Trophoblast cell (in vitro differentiated cells and primary cell): ENCODE measurements around the gene DHH.

ENCODE experiments used
- DNase-seq, 2 donors: peaks; one replicate each; pipeline ENCODE4 v3.0.0-alpha.2; 2016
- H2AFZ ChIP-seq: 2 replicates; pipeline ENCODE4 v1.6.1; 2013; ENCODE audit warnings: low read length, moderate library complexity, mild to moderate bottlenecking; ENCODE audit not compliant: insufficient read depth, poor library complexity
- H2AK5ac ChIP-seq: 2 replicates; pipeline ENCODE4 v1.6.1; 2013; ENCODE audit warnings: mild to moderate bottlenecking, low read length
- H2BK120ac ChIP-seq: 2 replicates; pipeline ENCODE4 v1.6.1; 2013; ENCODE audit warnings: low read length, mild to moderate bottlenecking, moderate library complexity; ENCODE audit not compliant: insufficient read depth, poor library complexity
- H2BK12ac ChIP-seq: 2 replicates; pipeline ENCODE4 v1.6.1; 2013; ENCODE audit warnings: mild to moderate bottlenecking, low read length, moderate library complexity
- H2BK5ac ChIP-seq: 2 replicates; pipeline ENCODE4 v1.6.1; 2013; ENCODE audit warnings: low read length, low read depth, moderate library complexity, mild to moderate bottlenecking; ENCODE audit not compliant: poor library complexity
- H3K14ac ChIP-seq: 2 replicates; pipeline ENCODE4 v1.6.1; 2013; ENCODE audit warnings: mild to moderate bottlenecking, low read length
- H3K18ac ChIP-seq: 2 replicates; pipeline ENCODE4 v1.6.1; 2013; ENCODE audit warnings: mild to moderate bottlenecking, low read length
- H3K23ac ChIP-seq: 2 replicates; pipeline ENCODE4 v1.6.1; 2013; ENCODE audit warnings: low read length
- H3K27ac ChIP-seq: 2 replicates; pipeline ENCODE4 v1.5.1; 2013; ENCODE audit warnings: low read depth, mild to moderate bottlenecking, inconsistent platforms, low read length, moderate library complexity
- H3K27me3 ChIP-seq: 2 replicates; pipeline ENCODE4 v1.6.1; 2013; ENCODE audit warnings: inconsistent platforms, mild to moderate bottlenecking, low read length, moderate library complexity; ENCODE audit not compliant: insufficient read depth
- H3K36me3 ChIP-seq, 2 experiments: 1 replicate in 1 of 2; 2 replicates in 1 of 2; pipeline ENCODE4 v1.6.1; 2013; ENCODE audit warnings: low read length in 2 of 2, mild to moderate bottlenecking in 2 of 2, moderate library complexity in 1 of 2; ENCODE audit not compliant: insufficient read depth in 2 of 2, control insufficient read depth in 1 of 2
- H3K4ac ChIP-seq: 2 replicates; pipeline ENCODE4 v1.6.1; 2013; ENCODE audit warnings: low read depth, mild to moderate bottlenecking, low read length, moderate library complexity
- H3K4me1 ChIP-seq, 2 experiments: 1 replicate in 1 of 2; 2 replicates in 1 of 2; pipeline ENCODE4 v1.6.1; 2013; ENCODE audit warnings: low read length in 2 of 2, mild to moderate bottlenecking in 2 of 2, moderate library complexity in 1 of 2; ENCODE audit not compliant: insufficient read depth in 2 of 2, control insufficient read depth in 1 of 2
- H3K4me2 ChIP-seq: 2 replicates; pipeline ENCODE4 v1.6.1; 2013; ENCODE audit warnings: inconsistent platforms, mild to moderate bottlenecking, low read length, moderate library complexity
- H3K4me3 ChIP-seq: 2 replicates; pipeline ENCODE4 v1.5.1; 2013; ENCODE audit warnings: mild to moderate bottlenecking, low read depth, low read length, inconsistent platforms
- H3K79me1 ChIP-seq: one replicate; pipeline ENCODE4 v1.6.1; 2013; ENCODE audit warnings: low read length
- H3K79me2 ChIP-seq: 2 replicates; pipeline ENCODE4 v1.6.1; 2013; ENCODE audit warnings: low read length, mild to moderate bottlenecking; ENCODE audit not compliant: control insufficient read depth, insufficient read depth, poor library complexity
- H3K9ac ChIP-seq: 2 replicates; pipeline ENCODE4 v1.6.1; 2013; ENCODE audit warnings: mild to moderate bottlenecking, low read length
- H3K9me3 ChIP-seq: 2 replicates; pipeline ENCODE4 v1.6.1; 2013; ENCODE audit warnings: low read depth, mild to moderate bottlenecking, control low read depth, inconsistent platforms, low read length; ENCODE audit not compliant: insufficient read depth
- H4K12ac ChIP-seq: 2 replicates; pipeline ENCODE4 v1.6.1; 2013; ENCODE audit warnings: low read depth, mild to moderate bottlenecking, low read length, moderate library complexity
- H4K8ac ChIP-seq: 2 replicates; pipeline ENCODE4 v1.6.1; 2013; ENCODE audit warnings: low read depth, mild to moderate bottlenecking, low read length, moderate library complexity
- H4K91ac ChIP-seq: one replicate; pipeline ENCODE4 v1.6.1; 2013; ENCODE audit warnings: low read depth, mild to moderate bottlenecking, low read length, moderate library complexity
- WGBS: extraction: QIAGEN DNeasy Blood & Tissue Kit; methylation state at CpG from one replicate; pipeline ENCODE4 v1.1.7; 2013; ENCODE audit warnings: missing lambda C conversion rate; ENCODE audit not compliant: insufficient read length, insufficient coverage; ENCODE audit errors: extremely low coverage; 5-methylcytosine and 5-hydroxymethylcytosine counted together

The DHH gene

DNA sequence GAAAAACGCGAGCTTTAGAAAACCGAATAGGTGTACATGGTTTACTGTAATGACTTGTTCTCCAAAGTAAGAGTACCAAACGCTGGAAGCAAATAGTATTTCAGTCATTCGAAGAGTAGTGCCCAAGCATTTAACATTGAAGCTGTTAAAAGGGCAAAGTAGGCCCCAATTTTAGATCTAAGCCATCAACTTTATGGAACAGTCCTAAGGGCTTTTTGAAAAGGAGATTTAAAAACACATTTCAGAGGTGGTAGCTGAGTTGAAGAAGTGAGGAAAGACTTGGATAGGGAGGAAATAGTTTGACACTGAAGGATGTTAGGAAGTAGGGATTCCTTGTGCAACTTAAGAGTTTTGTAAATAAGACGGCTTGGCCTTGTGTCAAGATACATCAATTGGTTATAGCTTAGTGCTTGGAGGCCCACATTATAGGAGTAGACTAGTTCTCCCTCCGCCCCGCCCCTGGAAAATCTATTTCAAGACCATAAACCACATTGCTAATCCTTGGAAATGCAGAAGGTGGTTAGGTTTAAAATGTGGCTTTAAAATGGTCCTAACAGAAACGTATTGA, 37.4 kb upstream of the DHH start:
- Histone ChIP-seq H2AK5ac (no peak overlapping the region), H2BK12ac (no peak overlapping the region), H3K23ac (no peak overlapping the region), H3K14ac (no peak overlapping the region), H2BK5ac (no peak overlapping the region), H3K79me1 (peaks cover 8% of the 10 kb centered on the region), H3K27me3 (no peaks in the 10 kb centered on the region), H3K27ac (no peak overlapping the region), H4K12ac (no peak overlapping the region), H3K4me1 (peaks cover 4 to 5% of the 10 kb centered on the region in 2 experiments), H3K36me3 (peaks cover 22 to 27% of the 10 kb centered on the region in 2 experiments), H3K9me3 (peaks cover 3% of the 10 kb centered on the region), H4K91ac (no peak overlapping the region), H3K4me3 (no peak overlapping the region), H3K9ac (no peak overlapping the region), H2AFZ (peak overlapping the region; percentile 77), H3K4ac (no peak overlapping the region), H2BK120ac (no peak overlapping the region), H4K8ac (no peak overlapping the region), H3K4me2 (peak overlapping the region; percentile 62), H3K18ac (no peak overlapping the region), H3K79me2 (peaks cover 8% of the 10 kb centered on the region)
- no peak for DNase-seq
- no CpG with 5 or more reads among the region's 9 CpGs for WGBS

DNA sequence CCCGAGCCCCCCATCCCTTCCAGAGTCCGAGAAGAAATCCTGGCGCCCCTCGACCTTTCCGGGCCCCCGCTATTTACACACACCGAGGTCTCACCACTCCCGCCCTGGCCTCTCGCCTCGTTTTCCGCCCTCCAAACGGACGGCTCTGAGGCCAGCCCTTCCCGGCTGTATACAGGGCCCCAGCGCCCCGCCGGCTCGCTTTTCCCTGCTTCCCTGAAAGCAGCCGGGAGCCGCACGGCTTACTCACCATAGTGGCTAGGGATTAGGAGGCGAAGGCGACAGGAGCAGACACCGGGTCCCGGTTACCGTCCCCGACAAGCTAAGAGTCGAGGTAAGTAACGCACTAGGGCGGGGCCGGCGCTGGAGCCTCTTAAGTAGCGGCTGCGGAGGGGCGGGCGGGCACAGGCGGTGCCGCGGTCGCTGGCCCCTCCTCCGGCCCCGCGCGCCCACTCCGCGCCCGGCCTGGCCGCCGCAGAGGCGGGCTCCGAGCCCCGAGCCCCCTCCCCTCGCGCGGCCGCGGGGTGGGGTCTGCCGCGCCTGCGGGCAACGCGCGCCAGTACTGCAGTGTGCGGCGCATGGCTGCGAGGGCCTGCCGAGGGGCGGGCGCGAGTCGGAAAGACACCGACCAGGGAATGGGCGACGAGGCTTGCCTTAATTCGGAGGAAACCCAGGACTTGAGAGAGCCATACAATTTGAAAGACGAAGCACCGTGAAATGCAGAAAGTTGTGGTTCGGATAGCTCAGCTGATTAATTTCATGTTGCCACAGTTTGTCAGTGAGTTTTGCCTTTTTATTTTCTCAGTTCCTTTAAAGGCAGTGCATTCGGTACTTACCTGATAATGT, 36.7 kb upstream of the DHH start, which contains the start of gene TUBA1B:
Gene TUBA1B (minus strand): TSS at position 345 of the 843 bp plus-strand sequence. CDS start 95 bp downstream, at position 250.
- H3K4me2 ChIP-seq, result peak within 1 kb of the TSS; percentile 80
- peaks cover 4 to 5% of the 10 kb centered on the region in 2 experiments for H3K4me1 ChIP-seq
- H3K9me3 ChIP-seq, result peaks cover 3% of the 10 kb centered on the region
- H4K8ac ChIP-seq, result peak within 1 kb of the TSS; percentile 93
- no peak within 1 kb of the TSS for H2BK12ac ChIP-seq
- H3K18ac ChIP-seq, result peak within 1 kb of the TSS; percentile 95
- H4K91ac ChIP-seq, result peak within 1 kb of the TSS; percentile 98
- H3K4me3 ChIP-seq, result peak within 1 kb of the TSS; percentile 99
- H3K79me1 ChIP-seq, result peaks cover 8% of the 10 kb centered on the region
- peak within 1 kb of the TSS; percentile 89 for H3K27ac ChIP-seq
- peaks cover 22 to 28% of the 10 kb centered on the region in 2 experiments for H3K36me3 ChIP-seq
- peak within 1 kb of the TSS; percentile 96 for H3K4ac ChIP-seq
- DNase-seq, result peak; percentile 86 to 92
- no CpG with 5 or more reads among the region's 79 CpGs for WGBS
- H2AFZ ChIP-seq, result peak within 1 kb of the TSS; percentile 77
- H3K9ac ChIP-seq, result peak within 1 kb of the TSS; percentile 99
- H3K14ac ChIP-seq, result peak within 1 kb of the TSS; percentile 99
- peak within 1 kb of the TSS; percentile 93 for H2BK5ac ChIP-seq
- peak within 1 kb of the TSS; percentile 92 for H2AK5ac ChIP-seq
- H4K12ac ChIP-seq, result peak within 1 kb of the TSS; percentile 88
- no peak within 1 kb of the TSS for H3K23ac ChIP-seq
- H3K27me3 ChIP-seq, result no peaks in the 10 kb centered on the region
- H2BK120ac ChIP-seq, result peak within 1 kb of the TSS; percentile 84
- H3K79me2 ChIP-seq, result peaks cover 8% of the 10 kb centered on the region

DNA sequence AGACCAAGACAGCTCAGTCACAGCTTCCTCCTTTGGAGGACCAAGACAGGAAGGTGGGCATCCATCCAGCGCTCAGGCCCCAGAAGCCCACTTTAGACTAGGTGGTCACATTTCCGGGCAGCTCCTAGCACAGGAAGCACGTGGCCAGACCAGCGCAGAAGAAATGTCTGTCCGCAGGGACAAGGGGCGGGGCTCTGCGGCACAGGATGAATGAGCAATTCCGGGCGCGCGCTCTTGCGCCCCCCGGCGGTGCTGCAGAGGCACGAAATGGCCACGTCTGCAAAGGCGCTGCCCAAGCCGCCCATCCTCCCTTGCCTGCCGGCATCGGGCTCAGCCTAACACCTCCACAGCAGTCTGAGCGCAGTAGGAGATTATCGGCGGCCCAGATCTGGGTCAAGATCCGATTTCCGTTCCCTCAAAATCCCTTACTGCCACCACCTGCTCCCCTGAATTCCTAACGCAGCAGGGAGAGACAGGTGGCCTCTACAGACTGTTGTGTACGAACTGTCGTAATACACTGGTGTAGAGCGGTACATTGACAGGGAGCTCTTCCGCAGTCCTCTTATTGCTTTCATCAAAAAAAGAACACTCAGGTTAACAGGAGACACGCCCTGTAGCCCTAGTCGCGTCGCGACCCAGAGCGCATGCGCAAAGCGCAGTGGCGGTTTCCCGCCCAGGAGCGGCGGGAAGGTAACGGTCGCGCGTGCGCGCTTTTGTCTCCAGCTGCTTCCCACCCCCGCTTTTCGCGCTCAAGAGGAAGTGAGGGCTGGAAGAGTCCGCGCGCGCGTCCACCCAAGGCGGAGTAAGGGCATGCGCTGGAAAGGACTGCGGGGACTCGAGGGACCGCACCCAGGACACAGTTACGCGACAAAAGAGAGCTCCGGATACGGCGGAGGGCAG, 35.8 kb upstream of the DHH start:
- H2BK12ac ChIP-seq, result no peak overlapping the region
- WGBS, result no CpG with 5 or more reads among the region's 66 CpGs
- H3K4me3 ChIP-seq, result peak overlapping the region; percentile 99
- peak overlapping the region; percentile 89 for H3K27ac ChIP-seq
- DNase-seq, result peak; percentile 94 to 97
- H4K12ac ChIP-seq, result peak overlapping the region; percentile 88
- H3K4ac ChIP-seq, result peak overlapping the region; percentile 96
- peaks cover 22 to 28% of the 10 kb centered on the region in 2 experiments for H3K36me3 ChIP-seq
- H2AFZ ChIP-seq, result peak overlapping the region; percentile 75
- H3K9me3 ChIP-seq, result peaks cover 3% of the 10 kb centered on the region
- peak overlapping the region; percentile 80 for H3K4me2 ChIP-seq
- H3K23ac ChIP-seq, result no peak overlapping the region
- H3K79me1 ChIP-seq, result peaks cover 8% of the 10 kb centered on the region
- peak overlapping the region; percentile 93 for H2BK5ac ChIP-seq
- peak overlapping the region; percentile 93 for H4K8ac ChIP-seq
- peaks cover 8% of the 10 kb centered on the region for H3K79me2 ChIP-seq
- H3K18ac ChIP-seq, result peak overlapping the region; percentile 95
- H2BK120ac ChIP-seq, result peak overlapping the region; percentile 84
- H2AK5ac ChIP-seq, result peak overlapping the region; percentile 92
- no peaks in the 10 kb centered on the region for H3K27me3 ChIP-seq
- H3K9ac ChIP-seq, result peak overlapping the region; percentile 99
- H3K14ac ChIP-seq, result peak overlapping the region; percentile 99
- H3K4me1 ChIP-seq, result peaks cover 4 to 5% of the 10 kb centered on the region in 2 experiments
- peak overlapping the region; percentile 98 for H4K91ac ChIP-seq
